Skeletal muscle satellite cell (primary cell): Measurements from ENCODE around the gene ADGRA3. TPM values are rescaled to one million over a fixed set of nuclear protein-coding genes. Genes with fewer than 3 reads are reported as not detected.

ENCODE experiments used
- H3K27me3 ChIP-seq: 2 replicates; pipeline ENCODE4 v1.7.0; 2013; ENCODE audit warnings: low read length; ENCODE audit not compliant: control insufficient read depth, insufficient read depth
- H3K36me3 ChIP-seq: 2 replicates; pipeline ENCODE4 v1.7.0; 2013; ENCODE audit warnings: mild to moderate bottlenecking, control low read depth, low read length; ENCODE audit not compliant: insufficient read depth
- H3K4me1 ChIP-seq: 2 replicates; pipeline ENCODE4 v1.7.0; 2013; ENCODE audit warnings: low read length; ENCODE audit not compliant: control insufficient read depth, insufficient read depth
- H3K4me2 ChIP-seq: 2 replicates; pipeline ENCODE4 v1.7.0; 2013; ENCODE audit warnings: mild to moderate bottlenecking, low read length
- H3K4me3 ChIP-seq: 2 replicates; pipeline ENCODE4 v1.7.0; 2013; ENCODE audit warnings: low read length
- H3K9ac ChIP-seq: 2 replicates; pipeline ENCODE4 v1.7.0; 2013; ENCODE audit warnings: mild to moderate bottlenecking, low read depth, low read length, moderate library complexity
- H3K9me3 ChIP-seq: replicated peaks from 2 replicates; pipeline ENCODE4 v1.7.0; 2013; ENCODE audit warnings: mild to moderate bottlenecking, control low read depth, low read length
- total RNA-seq: library from RNA; depleted of rRNA; stranded (reverse); fragments of >200 nt; gene quantifications from 2 replicates; pipeline ENCODE4 v1.2.3, GENCODE V29; 2012; rRNA removed

The ADGRA3 gene, protein sequence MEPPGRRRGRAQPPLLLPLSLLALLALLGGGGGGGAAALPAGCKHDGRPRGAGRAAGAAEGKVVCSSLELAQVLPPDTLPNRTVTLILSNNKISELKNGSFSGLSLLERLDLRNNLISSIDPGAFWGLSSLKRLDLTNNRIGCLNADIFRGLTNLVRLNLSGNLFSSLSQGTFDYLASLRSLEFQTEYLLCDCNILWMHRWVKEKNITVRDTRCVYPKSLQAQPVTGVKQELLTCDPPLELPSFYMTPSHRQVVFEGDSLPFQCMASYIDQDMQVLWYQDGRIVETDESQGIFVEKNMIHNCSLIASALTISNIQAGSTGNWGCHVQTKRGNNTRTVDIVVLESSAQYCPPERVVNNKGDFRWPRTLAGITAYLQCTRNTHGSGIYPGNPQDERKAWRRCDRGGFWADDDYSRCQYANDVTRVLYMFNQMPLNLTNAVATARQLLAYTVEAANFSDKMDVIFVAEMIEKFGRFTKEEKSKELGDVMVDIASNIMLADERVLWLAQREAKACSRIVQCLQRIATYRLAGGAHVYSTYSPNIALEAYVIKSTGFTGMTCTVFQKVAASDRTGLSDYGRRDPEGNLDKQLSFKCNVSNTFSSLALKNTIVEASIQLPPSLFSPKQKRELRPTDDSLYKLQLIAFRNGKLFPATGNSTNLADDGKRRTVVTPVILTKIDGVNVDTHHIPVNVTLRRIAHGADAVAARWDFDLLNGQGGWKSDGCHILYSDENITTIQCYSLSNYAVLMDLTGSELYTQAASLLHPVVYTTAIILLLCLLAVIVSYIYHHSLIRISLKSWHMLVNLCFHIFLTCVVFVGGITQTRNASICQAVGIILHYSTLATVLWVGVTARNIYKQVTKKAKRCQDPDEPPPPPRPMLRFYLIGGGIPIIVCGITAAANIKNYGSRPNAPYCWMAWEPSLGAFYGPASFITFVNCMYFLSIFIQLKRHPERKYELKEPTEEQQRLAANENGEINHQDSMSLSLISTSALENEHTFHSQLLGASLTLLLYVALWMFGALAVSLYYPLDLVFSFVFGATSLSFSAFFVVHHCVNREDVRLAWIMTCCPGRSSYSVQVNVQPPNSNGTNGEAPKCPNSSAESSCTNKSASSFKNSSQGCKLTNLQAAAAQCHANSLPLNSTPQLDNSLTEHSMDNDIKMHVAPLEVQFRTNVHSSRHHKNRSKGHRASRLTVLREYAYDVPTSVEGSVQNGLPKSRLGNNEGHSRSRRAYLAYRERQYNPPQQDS (N-terminal part only)
- 12.5 and 14.4 TPM in 2 replicates for total RNA-seq

DNA sequence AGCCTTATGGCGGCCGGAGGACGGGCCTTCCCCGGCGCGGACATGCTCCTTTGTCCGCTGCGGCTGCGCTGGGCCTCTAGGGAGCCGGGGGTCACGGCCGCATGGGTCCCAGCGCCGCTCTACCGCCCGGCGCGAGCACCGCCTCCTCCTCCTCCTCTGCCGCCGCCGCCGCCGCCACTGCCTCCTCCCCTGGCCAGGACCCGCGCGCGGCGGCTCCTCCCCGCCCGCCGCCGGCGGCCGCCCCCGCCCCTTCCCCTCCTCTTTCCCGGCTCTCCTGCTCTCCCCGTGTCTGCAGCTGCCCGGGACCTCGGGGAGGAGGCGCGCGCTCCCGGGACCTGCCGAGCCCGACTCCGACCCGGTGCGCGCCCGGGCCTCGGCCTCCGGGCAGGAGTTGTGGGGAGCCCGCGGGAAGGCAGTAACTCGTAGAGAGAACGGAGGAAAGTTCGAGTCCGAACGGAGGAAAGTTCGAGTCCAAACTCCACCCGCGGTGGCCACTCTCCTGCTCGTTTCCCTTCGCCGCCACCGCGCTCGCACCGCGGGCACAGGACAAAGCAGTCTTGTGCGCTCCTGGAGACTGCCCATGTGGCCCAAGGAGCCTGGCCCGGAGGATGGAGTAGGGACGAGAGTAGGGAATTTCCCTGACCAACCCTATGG, at the start of gene ADGRA3:
Gene ADGRA3, minus strand, starts transcription at position 179 of the 654 bp plus-strand sequence. CDS start 282 bp downstream, outside the sequence.
- H3K4me1 ChIP-seq: peaks cover 14% of the 10 kb centered on the region
- no peaks in the 10 kb centered on the region for H3K27me3 ChIP-seq
- peak within 1 kb of the TSS; percentile 82 for H3K9ac ChIP-seq
- H3K9me3 ChIP-seq: no peaks in the 10 kb centered on the region
- H3K4me2 ChIP-seq: peak within 1 kb of the TSS; percentile 94
- peak within 1 kb of the TSS; percentile 81 for H3K4me3 ChIP-seq
- no peaks in the 10 kb centered on the region for H3K36me3 ChIP-seq

DNA sequence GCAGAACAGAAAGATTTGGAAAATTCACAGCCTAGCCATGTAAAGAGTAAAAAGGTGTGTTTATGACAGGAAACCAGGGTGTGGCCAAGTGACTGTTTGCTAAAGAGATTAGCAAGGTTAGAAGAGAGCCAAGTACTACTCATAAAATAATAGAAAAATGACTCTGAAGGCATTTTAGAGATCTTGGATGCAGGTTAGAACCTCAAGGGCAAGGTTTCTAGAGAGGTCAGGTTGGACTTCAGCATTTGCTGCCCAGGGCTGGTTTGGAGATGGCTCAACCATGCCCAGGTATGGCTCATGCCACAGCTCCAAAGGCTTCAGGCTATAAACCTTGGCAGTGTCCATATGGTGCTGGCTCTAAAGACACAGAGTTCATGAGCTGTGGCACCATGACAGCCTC, 40.6 kb upstream of the ADGRA3 start:
- no peaks in the 10 kb centered on the region for H3K27me3 ChIP-seq
- no peak overlapping the region for H3K9ac ChIP-seq
- no peaks in the 10 kb centered on the region for H3K36me3 ChIP-seq
- no peaks in the 10 kb centered on the region for H3K4me1 ChIP-seq
- no peak overlapping the region for H3K4me3 ChIP-seq
- H3K4me2 ChIP-seq: no peak overlapping the region
- H3K9me3 ChIP-seq: no peaks in the 10 kb centered on the region

DNA sequence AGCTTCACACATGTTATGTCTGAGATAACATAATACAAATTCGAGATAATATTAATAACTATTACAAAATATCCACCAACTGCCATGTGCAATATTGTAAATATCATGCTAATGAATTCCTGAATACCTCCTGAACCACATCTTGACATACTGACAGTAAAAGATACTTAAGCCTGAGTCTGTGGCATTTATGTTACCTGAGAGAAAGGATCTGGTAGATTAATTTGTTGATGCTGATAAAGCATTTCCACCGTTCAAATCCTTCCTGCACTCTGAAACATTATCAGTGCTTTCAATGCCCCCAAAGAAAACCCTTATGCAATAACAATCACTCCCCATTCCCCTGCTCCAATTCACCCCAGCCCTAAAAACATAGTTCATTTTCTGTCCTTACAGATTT, 38.8 kb upstream of the ADGRA3 start:
- H3K9me3 ChIP-seq: no peaks in the 10 kb centered on the region
- no peaks in the 10 kb centered on the region for H3K4me1 ChIP-seq
- H3K9ac ChIP-seq: no peak overlapping the region
- no peaks in the 10 kb centered on the region for H3K36me3 ChIP-seq
- H3K4me2 ChIP-seq: no peak overlapping the region
- H3K4me3 ChIP-seq: no peak overlapping the region
- H3K27me3 ChIP-seq: no peaks in the 10 kb centered on the region

DNA sequence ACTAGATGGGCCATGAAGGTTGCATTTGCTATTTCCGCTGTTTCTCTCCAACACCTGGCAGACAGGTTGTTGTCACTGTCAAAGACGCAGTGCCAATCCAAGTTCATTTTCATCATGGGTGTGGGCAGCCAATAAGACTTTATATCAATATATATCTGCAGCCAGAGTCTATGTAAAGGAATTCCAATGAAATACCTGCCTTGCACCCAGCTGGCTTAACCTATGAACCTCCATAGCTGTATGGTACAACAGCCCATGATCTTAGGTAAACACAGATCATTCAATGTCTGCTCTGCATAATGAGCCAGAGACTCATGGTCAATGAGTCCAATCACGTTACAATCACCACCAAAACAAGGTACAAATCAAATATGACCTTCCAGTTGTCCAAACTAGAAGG, 37.7 kb upstream of the ADGRA3 start:
- Histone ChIP-seq H3K4me1 (no peaks in the 10 kb centered on the region), H3K9ac (no peak overlapping the region), H3K9me3 (no peaks in the 10 kb centered on the region), H3K4me2 (no peak overlapping the region), H3K4me3 (no peak overlapping the region), H3K36me3 (no peaks in the 10 kb centered on the region), H3K27me3 (no peaks in the 10 kb centered on the region)

DNA sequence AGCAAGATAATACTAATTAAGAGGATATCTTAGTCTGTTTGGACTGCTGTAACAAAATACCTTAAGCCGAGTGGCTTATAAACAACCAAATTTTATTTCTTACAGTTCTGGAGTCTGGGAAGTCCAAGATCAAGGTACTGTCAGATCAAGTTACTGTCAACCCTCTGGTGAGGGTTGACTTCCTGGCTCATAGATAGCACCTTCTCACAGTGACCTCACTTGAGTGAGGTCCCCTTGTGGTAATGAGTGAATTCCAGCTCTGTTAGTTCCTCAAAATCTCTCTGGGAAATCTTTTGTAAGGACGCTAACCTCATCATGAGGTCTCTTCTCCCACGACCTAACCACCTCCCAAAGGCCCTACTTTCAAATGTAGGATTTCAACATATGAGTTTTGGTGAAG, 36.9 kb upstream of the ADGRA3 start:
- no peak overlapping the region for H3K4me3 ChIP-seq
- H3K36me3 ChIP-seq: no peaks in the 10 kb centered on the region
- H3K9ac ChIP-seq: no peak overlapping the region
- H3K27me3 ChIP-seq: no peaks in the 10 kb centered on the region
- H3K4me1 ChIP-seq: no peaks in the 10 kb centered on the region
- H3K9me3 ChIP-seq: no peaks in the 10 kb centered on the region
- H3K4me2 ChIP-seq: no peak overlapping the region

DNA sequence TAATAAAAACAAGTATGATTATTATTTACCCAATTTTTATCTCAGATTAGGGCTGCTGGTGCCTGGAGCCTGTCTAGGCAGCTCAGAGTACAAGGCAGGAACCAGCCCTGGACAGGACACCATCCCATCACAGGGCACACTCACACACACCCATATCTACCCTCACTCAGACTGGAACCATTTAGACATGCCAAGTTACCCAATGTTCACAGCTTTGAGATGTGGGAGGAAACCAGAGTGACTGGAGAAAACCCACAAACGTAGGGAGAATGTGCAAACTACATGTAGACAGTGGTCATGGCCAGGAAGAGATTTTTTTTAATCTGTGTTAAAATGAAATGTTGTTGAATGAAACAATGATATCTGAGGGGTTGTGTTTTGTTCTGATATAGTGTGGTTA, 35.7 kb upstream of the ADGRA3 start:
- Histone ChIP-seq H3K4me3 (no peak overlapping the region), H3K4me2 (no peak overlapping the region), H3K9ac (no peak overlapping the region), H3K9me3 (no peaks in the 10 kb centered on the region), H3K36me3 (no peaks in the 10 kb centered on the region), H3K4me1 (no peaks in the 10 kb centered on the region), H3K27me3 (no peaks in the 10 kb centered on the region)

DNA sequence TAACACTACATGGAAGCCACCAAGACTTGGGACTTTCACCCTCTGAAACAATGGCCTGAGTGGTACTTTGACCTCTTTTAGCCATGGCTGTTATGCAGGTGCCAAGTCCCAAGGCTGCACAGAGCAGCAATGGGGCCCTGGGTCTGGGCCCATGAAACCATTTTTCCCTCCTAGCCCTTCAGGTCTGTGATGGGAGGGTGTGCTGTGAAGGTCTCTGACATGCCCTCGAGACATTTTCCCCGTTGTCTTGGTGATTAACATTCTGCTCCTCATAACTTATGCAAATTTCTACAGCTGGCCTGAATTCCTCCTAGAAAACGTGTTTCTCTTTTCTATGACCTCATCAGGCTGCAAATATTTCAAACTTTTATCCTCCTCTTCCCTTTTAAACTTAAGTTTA, 30.4 kb upstream of the ADGRA3 start:
- no peak overlapping the region for H3K4me3 ChIP-seq
- no peaks in the 10 kb centered on the region for H3K36me3 ChIP-seq
- no peak overlapping the region for H3K4me2 ChIP-seq
- no peaks in the 10 kb centered on the region for H3K9me3 ChIP-seq
- H3K27me3 ChIP-seq: no peaks in the 10 kb centered on the region
- no peaks in the 10 kb centered on the region for H3K4me1 ChIP-seq
- no peak overlapping the region for H3K9ac ChIP-seq

DNA sequence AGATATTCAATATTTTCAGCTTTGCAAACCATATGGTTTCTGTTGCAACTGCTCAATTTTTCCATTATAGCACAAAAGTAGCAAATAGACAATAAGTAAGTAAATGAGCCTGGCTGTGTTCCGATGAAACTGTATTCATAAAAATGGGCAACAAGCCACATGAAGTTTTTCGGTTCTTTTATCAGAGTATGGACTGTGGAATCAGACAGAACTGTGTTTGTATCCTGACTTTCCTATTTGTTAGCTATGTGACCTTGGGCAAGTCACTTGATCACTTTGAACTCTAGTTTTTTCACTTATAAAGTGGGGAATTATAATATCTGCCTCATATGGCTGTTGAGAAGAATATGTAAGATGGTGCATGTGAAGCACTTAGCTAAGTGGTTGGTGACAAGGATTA, 23.4 kb upstream of the ADGRA3 start:
- H3K4me2 ChIP-seq: no peak overlapping the region
- peaks cover 5% of the 10 kb centered on the region for H3K9me3 ChIP-seq
- H3K4me1 ChIP-seq: no peaks in the 10 kb centered on the region
- H3K27me3 ChIP-seq: peaks cover 5% of the 10 kb centered on the region
- no peaks in the 10 kb centered on the region for H3K36me3 ChIP-seq
- no peak overlapping the region for H3K9ac ChIP-seq
- H3K4me3 ChIP-seq: no peak overlapping the region

DNA sequence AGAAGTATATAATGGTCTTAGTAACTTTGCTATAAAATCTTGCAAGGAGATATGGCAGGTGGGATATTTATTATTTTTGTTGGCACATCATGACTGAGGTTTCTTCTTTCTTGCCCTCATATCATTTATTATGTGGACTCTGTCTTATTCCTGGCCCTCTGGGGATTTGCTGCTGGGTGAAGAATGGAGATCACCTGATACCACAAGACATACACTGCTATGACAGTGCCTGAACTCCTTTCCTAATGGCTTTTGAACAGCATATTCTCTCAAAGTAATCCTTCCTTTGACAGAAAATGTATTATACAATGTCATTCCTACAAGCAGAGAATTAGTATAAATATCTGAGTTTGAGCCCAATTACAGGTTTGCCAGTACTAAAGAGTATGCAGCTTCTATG, 22.0 kb upstream of the ADGRA3 start:
- Histone ChIP-seq H3K9me3 (peaks cover 9% of the 10 kb centered on the region), H3K4me3 (no peak overlapping the region), H3K27me3 (peaks cover 5% of the 10 kb centered on the region), H3K4me1 (no peaks in the 10 kb centered on the region), H3K36me3 (no peaks in the 10 kb centered on the region), H3K9ac (no peak overlapping the region), H3K4me2 (no peak overlapping the region)

DNA sequence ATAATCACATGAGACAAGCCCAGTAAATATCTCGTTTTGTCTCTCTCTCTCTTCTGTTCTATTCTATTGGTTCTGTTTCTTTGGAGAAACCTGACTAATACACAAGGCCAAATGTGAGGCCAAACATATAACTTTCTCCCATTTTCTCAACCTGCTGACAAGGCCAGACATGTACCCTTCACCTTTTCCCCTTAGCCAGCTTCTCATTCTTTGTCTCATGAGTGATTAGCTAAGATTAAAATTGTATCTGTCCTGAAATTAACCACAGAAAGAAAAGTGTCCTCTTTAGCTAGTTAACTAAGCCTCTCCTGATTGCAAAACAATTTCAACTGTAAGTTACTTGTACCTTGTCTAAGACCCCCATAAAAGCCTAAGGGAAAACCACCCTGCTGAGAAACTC, 18.5 kb upstream of the ADGRA3 start:
- Histone ChIP-seq H3K36me3 (no peaks in the 10 kb centered on the region), H3K4me1 (no peaks in the 10 kb centered on the region), H3K27me3 (peaks cover 3% of the 10 kb centered on the region), H3K4me3 (no peak overlapping the region), H3K9ac (no peak overlapping the region), H3K4me2 (no peak overlapping the region), H3K9me3 (peaks cover 9% of the 10 kb centered on the region)

DNA sequence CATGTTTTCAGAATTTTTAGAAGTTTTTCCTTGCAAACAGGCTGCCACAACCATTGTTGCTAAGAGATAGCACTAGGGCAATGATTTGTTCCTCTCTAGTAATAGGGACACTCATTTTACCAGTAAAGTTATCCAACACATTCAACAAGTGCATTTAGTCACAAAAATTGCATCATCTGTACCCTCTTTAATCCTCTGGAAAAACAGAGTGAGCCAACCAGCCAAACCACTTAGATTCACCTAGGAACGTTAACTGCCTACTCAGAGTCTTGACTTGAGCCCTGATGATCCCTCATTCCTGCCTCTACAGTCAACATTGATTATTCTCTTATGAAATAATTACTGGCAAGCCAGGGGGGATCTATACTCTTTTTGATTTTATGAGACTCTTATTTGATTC, 17.0 kb upstream of the ADGRA3 start:
- no peaks in the 10 kb centered on the region for H3K36me3 ChIP-seq
- peaks cover 3% of the 10 kb centered on the region for H3K27me3 ChIP-seq
- H3K4me1 ChIP-seq: no peaks in the 10 kb centered on the region
- H3K4me3 ChIP-seq: no peak overlapping the region
- no peak overlapping the region for H3K9ac ChIP-seq
- no peak overlapping the region for H3K4me2 ChIP-seq
- peaks cover 9% of the 10 kb centered on the region for H3K9me3 ChIP-seq
